Calu3 (cell line): Measurements from ENCODE around the gene PRMT5. TPM values are rescaled to one million over a fixed set of nuclear protein-coding genes. Genes with fewer than 3 reads are reported as not detected.

Experiments
- Bru-seq: library from RNA; stranded (reverse); fragments of 400-500 nt; gene quantifications from one replicate; lab custom pipeline; 2021; lab: Mats Ljungman, UMichigan
- BruChase-seq, 2 experiments: library from RNA; stranded (reverse); fragments of 400-500 nt; gene quantifications; one replicate each; lab custom pipeline; 2021; lab: Mats Ljungman, UMichigan
- BruUV-seq: library from RNA; stranded (reverse); fragments of 400-500 nt; replicated peaks from 2 replicates; lab custom pipeline; 2021; lab: Mats Ljungman, UMichigan
- CTCF ChIA-PET: fragments of 300-600 bp; sonication (Branson Sonifier 250); formaldehyde crosslinking; loops from one replicate; lab custom pipeline; 2022; ENCODE audit warnings: antibody characterized with exemption; lab: Charles Lee
- DNase-seq: peaks from one replicate; pipeline ENCODE4 v3.0.0; 2022
- H3K27ac Mint-ChIP-seq: one replicate; pipeline ENCODE4 v1.8.0; 2022; ENCODE audit warnings: mixed read lengths; ENCODE audit not compliant: unreplicated experiment
- H3K27me3 Mint-ChIP-seq: one replicate; pipeline ENCODE4 v1.8.0; 2022; ENCODE audit warnings: mixed read lengths; ENCODE audit not compliant: unreplicated experiment
- H3K36me3 Mint-ChIP-seq: one replicate; pipeline ENCODE4 v1.8.0; 2022; ENCODE audit warnings: mild to moderate bottlenecking, moderate library complexity, mixed read lengths; ENCODE audit not compliant: insufficient read depth, unreplicated experiment
- H3K4me1 Mint-ChIP-seq: one replicate; pipeline ENCODE4 v1.8.0; 2022; ENCODE audit warnings: mild to moderate bottlenecking, low read depth, mixed read lengths; ENCODE audit not compliant: unreplicated experiment
- H3K4me3 Mint-ChIP-seq: one replicate; pipeline ENCODE4 v1.8.0; 2022; ENCODE audit warnings: mild to moderate bottlenecking, low read depth, moderate library complexity, mixed read lengths; ENCODE audit not compliant: unreplicated experiment
- H3K9me3 Mint-ChIP-seq: one replicate; pipeline ENCODE4 v1.8.0; 2022; ENCODE audit warnings: low read depth, mixed read lengths; ENCODE audit not compliant: unreplicated experiment
- CTCF ChIP-seq: fragments of 200-600 bp; IDR thresholded peaks from one replicate; pipeline ENCODE4 v1.8.0; 2022; ENCODE audit warnings: antibody characterized with exemption; ENCODE audit not compliant: unreplicated experiment
- intact Hi-C: fragments of 100-400 bp; cut with micrococcal nuclease; formaldehyde crosslinking; loops from one replicate; pipeline ENCODE4 v1.10.0; 2022; ENCODE audit not compliant: unreplicated experiment
- long read RNA-seq: library from polyadenylated mRNA; stranded (forward); transcript quantifications from one replicate; pipeline ENCODE4 v2.0.0, GENCODE V29; 2022
- total RNA-seq: library from RNA; stranded (reverse); gene quantifications from 2 replicates; pipeline ENCODE4 v1.2.3, GENCODE V29; 2022

PRMT5 gene
- total RNA-seq (101 and 113 TPM in 2 replicates), Bru-seq, nascent RNA (percentile 76 among the genes with signal in this experiment), BruChase-seq, experiment 1, labeled RNA remaining after a 6-hour chase (percentile 95 among the genes with signal in this experiment), BruChase-seq, experiment 2, labeled RNA remaining after a 2-hour chase (percentile 90 among the genes with signal in this experiment)
- long read RNA-seq, transcript PRMT5-202 (17 exons, 2,531 nt): major isoform, 115 of 398 reads
- long read RNA-seq, transcript PRMT5-213 (16 exons, 1,857 nt): minor isoform, 7 of 398 reads
- long read RNA-seq, partial matches to known transcripts: 10 of 398 reads
- long read RNA-seq, other reads (novel, unspliced or antisense): 263 of 398 reads

GRCh38 chr14:22929104-22929960 lies at the start of gene PRMT5:
Gene PRMT5 (minus strand): TSS chr14:22929376. CDS start chr14:22929361, 15 bp downstream.
- peaks cover 13% of the 10 kb centered on the region for H3K36me3 Mint-ChIP-seq
- peak; percentile 97 for DNase-seq
- intact Hi-C loops: loop anchor here (1.0 kb wide), 1 partner anchor 129 kb away; no protein-coding TSS in a partner anchor
- H3K4me1 Mint-ChIP-seq: peaks cover 9% of the 10 kb centered on the region
- no peak within 1 kb of the TSS for H3K4me3 Mint-ChIP-seq
- no peaks in the 10 kb centered on the region for H3K27me3 Mint-ChIP-seq
- no peak within 1 kb of the TSS for H3K27ac Mint-ChIP-seq
- BruUV-seq: no TSS peak
- CTCF ChIA-PET: interaction anchor here (1.1 to 2.3 kb wide), 10 partner anchors 10 to 139 kb away, joined by 3 to 10 read pairs (median 5); partner anchors contain the start of genes AJUBA, HAUS4 and RBM23
- no peak for TF ChIP-seq CTCF
- H3K9me3 Mint-ChIP-seq: no peaks in the 10 kb centered on the region

GRCh38 chr14:22978487-22978837 lies 49.3 kb upstream of the PRMT5 start:
- TF ChIP-seq CTCF: no peak
- CTCF ChIA-PET: interaction anchor here (1.1 to 2.3 kb wide), 3 partner anchors 8 to 90 kb away, joined by 5 to 10 read pairs (median 8); no protein-coding TSS in a partner anchor
- intact Hi-C loops: no loop called here
- peak overlapping the region; percentile 37 for H3K27ac Mint-ChIP-seq
- H3K27me3 Mint-ChIP-seq: no peaks in the 10 kb centered on the region
- peaks cover 62% of the 10 kb centered on the region for H3K4me1 Mint-ChIP-seq
- peaks cover 38% of the 10 kb centered on the region for H3K36me3 Mint-ChIP-seq
- DNase-seq: no peak
- no peaks in the 10 kb centered on the region for H3K9me3 Mint-ChIP-seq
- peak overlapping the region; percentile 63 for H3K4me3 Mint-ChIP-seq
- BruUV-seq: no TSS peak

- H3K27me3 Mint-ChIP-seq: no peaks in the 10 kb centered on the region
- no TSS peak for BruUV-seq
- H3K9me3 Mint-ChIP-seq: no peaks in the 10 kb centered on the region
- H3K36me3 Mint-ChIP-seq: peaks cover 43% of the 10 kb centered on the region
- peak; percentile 61 for DNase-seq
- peaks cover 62% of the 10 kb centered on the region for H3K4me1 Mint-ChIP-seq
- peak overlapping the region; percentile 63 for H3K4me3 Mint-ChIP-seq
- CTCF ChIA-PET: interaction anchor here (0.5 to 2.3 kb wide), 7 partner anchors 8 to 91 kb away, joined by 3 to 10 read pairs (median 5); partner anchors contain the start of gene PRMT5
- intact Hi-C loops: no loop called here
- TF ChIP-seq CTCF: no peak
- H3K27ac Mint-ChIP-seq: peak overlapping the region; percentile 89
Observed at GRCh38 chr14:22977684-22978486, 48.7 kb upstream of the PRMT5 start.

GRCh38 chr14:22977434-22977683 lies 48.2 kb upstream of the PRMT5 start:
- BruUV-seq: no TSS peak
- Mint-ChIP-seq H3K9me3 (no peaks in the 10 kb centered on the region), H3K27ac (peak overlapping the region; percentile 89), H3K4me3 (peak overlapping the region; percentile 63), H3K27me3 (no peaks in the 10 kb centered on the region), H3K36me3 (peaks cover 43% of the 10 kb centered on the region), H3K4me1 (peaks cover 62% of the 10 kb centered on the region)
- DNase-seq: no peak
- intact Hi-C loops: no loop called here
- CTCF ChIA-PET: interaction anchor here (1.0 to 2.3 kb wide), 7 partner anchors 9 to 91 kb away, joined by 5 to 10 read pairs (median 7); partner anchors contain the start of gene PRMT5
- TF ChIP-seq CTCF: no peak
